H9 (cell line): ENCODE measurements around the gene EIF2B5. TPM values are rescaled to one million over a fixed set of nuclear protein-coding genes. Genes with fewer than 3 reads are reported as not detected.

ENCODE experiments used
- DNase-seq: peaks from one replicate; pipeline ENCODE4 v3.0.0-alpha.2; 2017
- H2AFZ ChIP-seq: one replicate; pipeline ENCODE4 v1.6.1; 2013; ENCODE audit warnings: mild to moderate bottlenecking, low read length, control low read depth, moderate library complexity
- H2AK5ac ChIP-seq: 2 replicates; pipeline ENCODE4 v1.6.1; 2013; ENCODE audit warnings: low read length, control low read depth, mixed read lengths; ENCODE audit not compliant: insufficient read length
- H2BK120ac ChIP-seq: one replicate; pipeline ENCODE4 v1.6.1; 2013; ENCODE audit warnings: low read depth, mild to moderate bottlenecking, low read length, control low read depth, inconsistent platforms; ENCODE audit not compliant: poor library complexity, severe bottlenecking
- H2BK12ac ChIP-seq: 2 replicates; pipeline ENCODE4 v1.6.1; 2013; ENCODE audit warnings: low read length, control low read depth, mixed read lengths, low read depth; ENCODE audit not compliant: insufficient read length
- H2BK15ac ChIP-seq: 2 replicates; pipeline ENCODE4 v1.6.1; 2013; ENCODE audit warnings: low read depth, low read length, control low read depth
- H2BK20ac ChIP-seq: one replicate; pipeline ENCODE4 v1.6.1; 2013; ENCODE audit warnings: low read depth, mild to moderate bottlenecking, low read length, control low read depth, inconsistent platforms; ENCODE audit not compliant: poor library complexity, severe bottlenecking
- H2BK5ac ChIP-seq: 2 replicates; pipeline ENCODE4 v1.6.1; 2013; ENCODE audit warnings: low read length, control low read depth, mixed read lengths; ENCODE audit not compliant: insufficient read length
- H3K14ac ChIP-seq: 2 replicates; pipeline ENCODE4 v1.6.1; 2013; ENCODE audit warnings: low read length, control low read depth; ENCODE audit not compliant: insufficient read depth
- H3K18ac ChIP-seq: 2 replicates; pipeline ENCODE4 v1.6.1; 2013; ENCODE audit warnings: low read depth, mild to moderate bottlenecking, mixed read lengths, low read length, control low read depth; ENCODE audit not compliant: insufficient read length
- H3K23ac ChIP-seq: 2 replicates; pipeline ENCODE4 v1.6.1; 2013; ENCODE audit warnings: low read length, control low read depth, mixed read lengths, low read depth; ENCODE audit not compliant: insufficient read length
- H3K23me2 ChIP-seq: 2 replicates; pipeline ENCODE4 v1.6.1; 2013; ENCODE audit warnings: low read depth, mild to moderate bottlenecking, mixed read lengths, low read length, control low read depth; ENCODE audit not compliant: insufficient read length, poor library complexity, severe bottlenecking
- H3K27ac ChIP-seq: 2 replicates; pipeline ENCODE4 v1.5.1; 2013; ENCODE audit warnings: low read length, control low read depth, mixed read lengths, low read depth; ENCODE audit not compliant: insufficient read length
- H3K27me3 ChIP-seq: 2 replicates; pipeline ENCODE4 v1.6.1; 2013; ENCODE audit warnings: low read length, control low read depth, inconsistent platforms; ENCODE audit not compliant: insufficient read depth
- H3K4ac ChIP-seq: 2 replicates; pipeline ENCODE4 v1.6.1; 2013; ENCODE audit warnings: low read depth, mild to moderate bottlenecking, control low read depth, inconsistent platforms, low read length, moderate library complexity
- H3K4me1 ChIP-seq: 2 replicates; pipeline ENCODE4 v1.6.1; 2013; ENCODE audit warnings: low read length, control low read depth, inconsistent platforms; ENCODE audit not compliant: insufficient read depth
- H3K4me2 ChIP-seq: 2 replicates; pipeline ENCODE4 v1.6.1; 2013; ENCODE audit warnings: low read length, control low read depth, mixed read lengths; ENCODE audit not compliant: insufficient read length, insufficient read depth
- H3K56ac ChIP-seq: 2 replicates; pipeline ENCODE4 v1.6.1; 2013; ENCODE audit warnings: low read depth, mild to moderate bottlenecking, mixed read lengths, low read length, control low read depth; ENCODE audit not compliant: insufficient read length
- H3K79me1 ChIP-seq: 2 replicates; pipeline ENCODE4 v1.6.1; 2013; ENCODE audit warnings: low read depth, mild to moderate bottlenecking, moderate library complexity, low read length, control low read depth, inconsistent platforms; ENCODE audit not compliant: insufficient read depth, poor library complexity, severe bottlenecking
- H3K79me2 ChIP-seq: 2 replicates; pipeline ENCODE4 v1.6.1; 2013; ENCODE audit warnings: low read length, control low read depth, inconsistent platforms; ENCODE audit not compliant: insufficient read depth
- H3K9ac ChIP-seq: 2 replicates; pipeline ENCODE4 v1.6.1; 2013; ENCODE audit warnings: low read length, control low read depth, mixed read lengths; ENCODE audit not compliant: insufficient read length; ENCODE audit errors: extremely low read depth
- H3K9me3 ChIP-seq: one replicate; pipeline ENCODE4 v1.6.1; 2013; ENCODE audit warnings: low read depth, low read length, inconsistent platforms; ENCODE audit not compliant: control insufficient read depth
- H3T11ph ChIP-seq: one replicate; pipeline ENCODE4 v1.6.1; 2013; ENCODE audit warnings: mild to moderate bottlenecking, low read length, control low read depth, inconsistent platforms
- H4K20me1 ChIP-seq: one replicate; pipeline ENCODE4 v1.6.1; 2013; ENCODE audit not compliant: control insufficient read depth, insufficient read length, insufficient read depth
- H4K5ac ChIP-seq: 2 replicates; pipeline ENCODE4 v1.6.1; 2013; ENCODE audit warnings: low read depth, mild to moderate bottlenecking, mixed read lengths, low read length, control low read depth; ENCODE audit not compliant: insufficient read length
- H4K8ac ChIP-seq: replicated peaks from 2 replicates; pipeline ENCODE4 v1.6.1; 2013; ENCODE audit warnings: low read length, control low read depth, mixed read lengths, low read depth; ENCODE audit not compliant: insufficient read length
- H4K91ac ChIP-seq: 2 replicates; pipeline ENCODE4 v1.6.1; 2013; ENCODE audit warnings: low read depth, mild to moderate bottlenecking, moderate library complexity, mixed read lengths, low read length, control low read depth; ENCODE audit not compliant: insufficient read length
- H3K27ac Mint-ChIP-seq, 3 experiments: 2 replicates in 2 of 3; 3 replicates in 1 of 3; pipeline ENCODE4 v1.8.0; 2020 to 2021; ENCODE audit warnings: mixed read lengths in 3 of 3, mild to moderate bottlenecking in 1 of 3, moderate library complexity in 1 of 3
- H3K27me3 Mint-ChIP-seq: 2 replicates; pipeline ENCODE4 v1.8.0; 2021; ENCODE audit warnings: low read depth, mild to moderate bottlenecking, moderate library complexity, mixed read lengths
- H3K36me3 Mint-ChIP-seq, 3 experiments: 2 replicates in 2 of 3; 3 replicates in 1 of 3; pipeline ENCODE4 v1.8.0; 2020 to 2021; ENCODE audit warnings: low read depth in 3 of 3, mixed read lengths in 3 of 3; ENCODE audit not compliant: insufficient read depth in 1 of 3
- H3K4me1 Mint-ChIP-seq, 2 experiments: 2 replicates each; pipeline ENCODE4 v1.8.0; 2020; ENCODE audit warnings: mixed read lengths in 2 of 2
- H3K4me3 Mint-ChIP-seq, 2 experiments: 2 replicates in 1 of 2; 3 replicates in 1 of 2; pipeline ENCODE4 v1.8.0; 2020 to 2021; ENCODE audit warnings: mild to moderate bottlenecking in 2 of 2, mixed read lengths in 2 of 2, moderate library complexity in 1 of 2
- H3K9me3 Mint-ChIP-seq, 2 experiments: 2 replicates in 1 of 2; 3 replicates in 1 of 2; pipeline ENCODE4 v1.8.0; 2020; ENCODE audit warnings: mild to moderate bottlenecking in 2 of 2, mixed read lengths in 2 of 2, moderate library complexity in 1 of 2
- total RNA-seq: library from RNA; stranded (reverse); gene quantifications from 2 replicates; pipeline ENCODE4 v1.2.1, GENCODE V29; 2021
- TF ChIP-seq, protein P1 (sequence below): fragments of 200-600 bp; sonication (generic); conservative IDR thresholded peaks from 3 replicates; pipeline ENCODE4 v1.8.0; 2021; ENCODE audit warnings: antibody characterized with exemption, mild to moderate bottlenecking

Gene EIF2B5
- total RNA-seq, 1 experiment from 2014 or later: 42.0 TPM

DNA sequence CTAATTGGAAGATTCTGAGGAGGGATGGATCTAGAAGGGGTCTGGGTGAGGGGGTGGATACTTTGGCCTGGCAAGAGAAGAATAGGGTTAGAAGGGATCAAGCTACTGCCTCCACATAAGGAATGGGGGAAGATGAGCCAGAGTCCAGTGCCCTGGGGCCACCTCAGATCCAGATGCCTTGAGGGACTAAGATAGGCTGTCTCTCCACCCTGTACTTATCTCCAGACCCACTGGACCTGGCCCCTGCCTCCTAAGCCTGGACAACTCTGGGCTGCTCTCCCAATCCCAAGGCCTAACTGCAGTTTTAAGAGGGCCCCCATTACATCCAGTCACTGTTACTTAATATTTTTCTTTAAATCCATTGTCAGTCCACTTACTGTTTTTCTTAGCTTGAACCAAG is 22.0 kb downstream of the EIF2B5 start:
- Mint-ChIP-seq H3K9me3 (no peaks in the 10 kb centered on the region; a peak in 1 of 5 replicates), H3K27ac (peak overlapping the region; percentile 69 to 91 (median 73); a peak in 4 of 7 replicates), H3K4me1 (peaks cover 11 to 21% of the 10 kb centered on the region in 2 experiments), H3K36me3 (peaks cover 4 to 14% (median 5%) of the 10 kb centered on the region in 3 experiments; a peak in 6 of 7 replicates), H3K4me3 (peak overlapping the region; percentile 93 to 99), H3K27me3 (no peaks in the 10 kb centered on the region)
- TF ChIP-seq, protein P1, sequence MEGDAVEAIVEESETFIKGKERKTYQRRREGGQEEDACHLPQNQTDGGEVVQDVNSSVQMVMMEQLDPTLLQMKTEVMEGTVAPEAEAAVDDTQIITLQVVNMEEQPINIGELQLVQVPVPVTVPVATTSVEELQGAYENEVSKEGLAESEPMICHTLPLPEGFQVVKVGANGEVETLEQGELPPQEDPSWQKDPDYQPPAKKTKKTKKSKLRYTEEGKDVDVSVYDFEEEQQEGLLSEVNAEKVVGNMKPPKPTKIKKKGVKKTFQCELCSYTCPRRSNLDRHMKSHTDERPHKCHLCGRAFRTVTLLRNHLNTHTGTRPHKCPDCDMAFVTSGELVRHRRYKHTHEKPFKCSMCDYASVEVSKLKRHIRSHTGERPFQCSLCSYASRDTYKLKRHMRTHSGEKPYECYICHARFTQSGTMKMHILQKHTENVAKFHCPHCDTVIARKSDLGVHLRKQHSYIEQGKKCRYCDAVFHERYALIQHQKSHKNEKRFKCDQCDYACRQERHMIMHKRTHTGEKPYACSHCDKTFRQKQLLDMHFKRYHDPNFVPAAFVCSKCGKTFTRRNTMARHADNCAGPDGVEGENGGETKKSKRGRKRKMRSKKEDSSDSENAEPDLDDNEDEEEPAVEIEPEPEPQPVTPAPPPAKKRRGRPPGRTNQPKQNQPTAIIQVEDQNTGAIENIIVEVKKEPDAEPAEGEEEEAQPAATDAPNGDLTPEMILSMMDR: no peak
- Histone ChIP-seq H3K9ac (peak overlapping the region; percentile 59), H3K79me2 (peaks cover 23% of the 10 kb centered on the region; the same call in 1 of the 2 replicates), H4K91ac (no peak overlapping the region), H3K4me1 (no peaks in the 10 kb centered on the region; the same call in 1 of the 2 replicates), H2BK12ac (no peak overlapping the region), H4K8ac (no peak overlapping the region), H2BK5ac (no peak overlapping the region), H3K27me3 (no peaks in the 10 kb centered on the region), H3K14ac (no peak overlapping the region; the same call in 1 of the 2 replicates), H3T11ph (no peak overlapping the region), H4K20me1 (no peaks in the 10 kb centered on the region), H3K27ac (no peak overlapping the region), H2AK5ac (no peak overlapping the region), H3K79me1 (peaks cover 3% of the 10 kb centered on the region), H3K4ac (no peak overlapping the region), H4K5ac (no peak overlapping the region), H2BK15ac (no peak overlapping the region), H3K9me3 (no peaks in the 10 kb centered on the region), H3K56ac (no peak overlapping the region), H3K4me2 (peak overlapping the region; percentile 75), H3K18ac (no peak overlapping the region), H2BK120ac (no peak overlapping the region), H2AFZ (no peak overlapping the region), H3K23ac (no peak overlapping the region), H3K23me2 (peaks cover 6% of the 10 kb centered on the region), H2BK20ac (no peak overlapping the region)
- DNase-seq: no peak
